ENCODE data around the gene MDH2.
"Not testable (repeated sequence)": the region's sequence is repeated elsewhere in the genome, so short reads cannot be mapped to it uniquely, and the experiment has no call there.

MDH2 gene

DNA sequence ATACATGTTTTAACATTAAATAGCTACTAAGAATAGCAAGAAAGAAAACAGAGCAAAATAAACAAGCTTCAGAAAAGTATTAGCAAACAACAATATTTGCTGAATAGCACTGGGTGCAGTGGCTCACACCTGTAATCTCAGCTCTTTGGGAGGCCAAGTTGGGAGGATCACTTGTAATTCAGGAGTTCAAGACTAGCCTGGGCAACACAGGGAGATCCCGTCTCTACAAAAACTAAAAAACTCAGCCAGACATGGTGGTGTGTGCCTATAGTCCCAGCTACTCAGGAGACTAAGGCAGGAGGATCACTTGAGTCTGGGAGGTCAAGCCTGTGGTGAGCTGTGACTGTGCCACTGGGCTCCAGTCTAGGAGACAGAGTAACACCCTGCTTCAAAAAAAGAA lies 66.8 kb downstream of the MDH2 start:
- DNase-seq (ENCODE audit: low read depth), result not testable (repeated sequence)
